Measurements from ENCODE around the gene PRR13. TPM values are rescaled to one million over a fixed set of nuclear protein-coding genes. Genes with fewer than 3 reads are reported as not detected.

Gene PRR13
- total RNA-seq, 1 donor from 2014 or later, result 190 TPM

DNA sequence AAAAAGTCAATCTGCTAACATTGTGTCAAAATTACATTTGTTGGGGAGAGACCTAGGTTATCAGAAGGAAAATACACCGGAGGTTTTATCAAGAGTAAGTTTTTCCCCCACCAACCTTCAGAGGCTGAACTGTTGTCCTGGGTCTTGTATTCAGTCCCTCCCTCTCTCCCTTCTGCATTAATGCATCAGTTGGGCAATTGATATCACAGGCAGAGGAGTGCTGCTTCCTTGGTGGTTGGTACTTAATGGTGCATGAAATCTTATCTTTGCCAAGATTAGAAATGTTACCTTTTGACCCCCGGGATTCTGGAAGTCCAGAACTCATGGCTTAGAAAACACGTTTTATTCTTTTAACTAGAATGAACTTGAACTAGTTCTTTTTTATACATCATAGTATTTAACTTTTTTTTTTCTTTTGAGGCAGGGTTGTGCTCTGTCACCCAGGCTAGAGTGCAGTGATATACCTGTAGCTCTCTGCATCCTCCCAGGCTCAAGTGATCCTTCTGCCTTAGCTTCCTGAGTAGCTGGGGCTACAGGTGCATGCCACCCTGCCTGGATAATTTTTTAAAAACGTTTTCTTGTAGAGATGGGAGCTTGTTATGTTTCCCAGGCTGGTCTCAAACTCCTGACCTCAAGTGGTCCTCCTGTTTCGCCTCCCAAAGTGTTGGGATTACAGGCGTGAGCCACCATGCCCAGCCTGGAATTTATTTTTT lies 15.3 kb downstream of the PRR13 start:
- H3K27ac ChIP-seq (ENCODE audit: low read depth, low read length), result no peak overlapping the region
- no peak overlapping the region for H3K4me3 Mint-ChIP-seq (ENCODE audit: unreplicated experiment)
- no peak overlapping the region for H3K4me3 ChIP-seq (ENCODE audit: insufficient read depth, low read depth, low read length)
- no peaks in the 10 kb centered on the region for H3K9me3 ChIP-seq (ENCODE audit: insufficient read depth, low read depth, low read length)
- no peak overlapping the region for H3K27ac Mint-ChIP-seq (ENCODE audit: unreplicated experiment)
- H3K4me1 Mint-ChIP-seq (ENCODE audit: low read depth, unreplicated experiment), result peaks cover 24% of the 10 kb centered on the region
- peaks cover 10% of the 10 kb centered on the region for H3K4me1 ChIP-seq (ENCODE audit: insufficient read depth, low read length)
- no peaks in the 10 kb centered on the region for H3K9me3 Mint-ChIP-seq (ENCODE audit: unreplicated experiment)
- H3K4me2 ChIP-seq (ENCODE audit: low read length), result no peak overlapping the region
- H3K36me3 ChIP-seq (ENCODE audit: insufficient read depth, low read length), result peaks cover 78% of the 10 kb centered on the region
- no peak for FAIRE-seq
- H3K9ac ChIP-seq (ENCODE audit: low read length), result no peak overlapping the region
- DNase-seq (ENCODE audit: low read depth), result no peak
- H3K27me3 Mint-ChIP-seq (ENCODE audit: low read depth, unreplicated experiment), result no peaks in the 10 kb centered on the region
- peaks cover 25% of the 10 kb centered on the region for H3K36me3 Mint-ChIP-seq (ENCODE audit: low read depth, unreplicated experiment)
- H4K20me1 ChIP-seq (ENCODE audit: insufficient read depth, low read length), result peaks cover 92% of the 10 kb centered on the region
- no peak for TF ChIP-seq EZH2 (IDR thresholded peaks at IDR 0.05; ENCODE audit: insufficient read depth, low read length)
- TF ChIP-seq, protein P1, sequence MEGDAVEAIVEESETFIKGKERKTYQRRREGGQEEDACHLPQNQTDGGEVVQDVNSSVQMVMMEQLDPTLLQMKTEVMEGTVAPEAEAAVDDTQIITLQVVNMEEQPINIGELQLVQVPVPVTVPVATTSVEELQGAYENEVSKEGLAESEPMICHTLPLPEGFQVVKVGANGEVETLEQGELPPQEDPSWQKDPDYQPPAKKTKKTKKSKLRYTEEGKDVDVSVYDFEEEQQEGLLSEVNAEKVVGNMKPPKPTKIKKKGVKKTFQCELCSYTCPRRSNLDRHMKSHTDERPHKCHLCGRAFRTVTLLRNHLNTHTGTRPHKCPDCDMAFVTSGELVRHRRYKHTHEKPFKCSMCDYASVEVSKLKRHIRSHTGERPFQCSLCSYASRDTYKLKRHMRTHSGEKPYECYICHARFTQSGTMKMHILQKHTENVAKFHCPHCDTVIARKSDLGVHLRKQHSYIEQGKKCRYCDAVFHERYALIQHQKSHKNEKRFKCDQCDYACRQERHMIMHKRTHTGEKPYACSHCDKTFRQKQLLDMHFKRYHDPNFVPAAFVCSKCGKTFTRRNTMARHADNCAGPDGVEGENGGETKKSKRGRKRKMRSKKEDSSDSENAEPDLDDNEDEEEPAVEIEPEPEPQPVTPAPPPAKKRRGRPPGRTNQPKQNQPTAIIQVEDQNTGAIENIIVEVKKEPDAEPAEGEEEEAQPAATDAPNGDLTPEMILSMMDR (IDR thresholded peaks at IDR 0.05; ENCODE audit: insufficient read depth, low read depth, low read length), result no peak
- H3K79me2 ChIP-seq (ENCODE audit: insufficient read depth, low read length), result peaks cover 97% of the 10 kb centered on the region
- H2AFZ ChIP-seq (ENCODE audit: low read depth, low read length), result no peak overlapping the region
- H3K27me3 ChIP-seq (ENCODE audit: insufficient read depth, low read length), result no peaks in the 10 kb centered on the region

DNA sequence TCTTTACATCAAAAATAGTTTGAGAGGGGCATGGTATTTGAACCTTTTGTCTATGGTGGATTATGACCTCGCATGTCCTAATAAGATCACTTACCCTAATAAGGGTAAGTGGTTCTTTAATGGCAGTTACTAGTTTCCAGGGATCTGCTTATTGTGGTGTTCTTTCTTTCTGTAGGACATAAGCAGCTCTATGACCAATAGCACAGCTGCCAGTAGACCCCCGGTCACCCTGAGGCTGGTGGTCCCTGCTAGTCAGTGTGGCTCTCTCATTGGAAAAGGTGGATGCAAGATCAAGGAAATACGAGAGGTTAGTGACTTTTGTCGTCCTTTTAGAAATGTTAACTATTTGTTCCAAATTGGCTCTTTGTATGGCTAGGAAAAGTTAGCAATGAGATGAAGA lies 17.6 kb downstream of the PRR13 start:
- Histone ChIP-seq H3K36me3 (ENCODE audit: insufficient read depth, low read length) (peaks cover 95% of the 10 kb centered on the region), H3K4me1 (ENCODE audit: insufficient read depth, low read length) (peaks cover 7% of the 10 kb centered on the region), H3K27me3 (ENCODE audit: insufficient read depth, low read length) (no peaks in the 10 kb centered on the region), H4K20me1 (ENCODE audit: insufficient read depth, low read length) (peaks cover 100% of the 10 kb centered on the region), H3K79me2 (ENCODE audit: insufficient read depth, low read length) (peaks cover 100% of the 10 kb centered on the region), H3K27ac (ENCODE audit: low read depth, low read length) (no peak overlapping the region), H3K9me3 (ENCODE audit: insufficient read depth, low read depth, low read length) (no peaks in the 10 kb centered on the region), H2AFZ (ENCODE audit: low read depth, low read length) (no peak overlapping the region), H3K4me2 (ENCODE audit: low read length) (no peak overlapping the region), H3K9ac (ENCODE audit: low read length) (no peak overlapping the region), H3K4me3 (ENCODE audit: insufficient read depth, low read depth, low read length) (no peak overlapping the region)
- Mint-ChIP-seq H3K36me3 (ENCODE audit: low read depth, unreplicated experiment) (peaks cover 33% of the 10 kb centered on the region), H3K4me1 (ENCODE audit: low read depth, unreplicated experiment) (peaks cover 37% of the 10 kb centered on the region), H3K27ac (ENCODE audit: unreplicated experiment) (no peak overlapping the region), H3K4me3 (ENCODE audit: unreplicated experiment) (peak overlapping the region; percentile 16), H3K9me3 (ENCODE audit: unreplicated experiment) (no peaks in the 10 kb centered on the region), H3K27me3 (ENCODE audit: low read depth, unreplicated experiment) (no peaks in the 10 kb centered on the region)
- FAIRE-seq, result no peak
- no peak for DNase-seq (ENCODE audit: low read depth)
- TF ChIP-seq, protein P1 (IDR thresholded peaks at IDR 0.05; ENCODE audit: insufficient read depth, low read depth, low read length), result no peak
- TF ChIP-seq EZH2 (IDR thresholded peaks at IDR 0.05; ENCODE audit: insufficient read depth, low read length), result no peak

DNA sequence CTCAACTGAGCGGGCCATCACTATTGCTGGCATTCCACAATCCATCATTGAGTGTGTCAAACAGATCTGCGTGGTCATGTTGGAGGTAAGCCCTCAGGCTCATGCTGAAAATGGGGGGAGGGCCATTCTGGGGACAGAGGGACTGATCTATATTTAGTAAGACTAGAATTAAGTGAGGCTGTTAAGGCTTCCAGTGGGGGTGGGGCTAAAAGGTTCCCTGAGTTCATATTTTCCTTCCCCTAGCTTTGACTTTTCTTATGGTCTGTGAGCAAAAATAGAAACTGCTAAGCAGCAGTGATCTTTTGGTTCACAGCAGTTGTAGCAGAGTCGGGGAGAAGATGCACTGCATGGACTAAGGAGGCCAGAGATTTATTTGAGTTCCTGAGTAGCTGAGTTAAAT lies 19.5 kb downstream of the PRR13 start:
- peak overlapping the region; percentile 30 for H3K4me3 Mint-ChIP-seq (ENCODE audit: unreplicated experiment)
- Histone ChIP-seq H2AFZ (ENCODE audit: low read depth, low read length) (no peak overlapping the region), H3K4me1 (ENCODE audit: insufficient read depth, low read length) (no peaks in the 10 kb centered on the region), H3K4me3 (ENCODE audit: insufficient read depth, low read depth, low read length) (no peak overlapping the region), H3K4me2 (ENCODE audit: low read length) (no peak overlapping the region), H3K27me3 (ENCODE audit: insufficient read depth, low read length) (no peaks in the 10 kb centered on the region), H3K9me3 (ENCODE audit: insufficient read depth, low read depth, low read length) (no peaks in the 10 kb centered on the region), H3K79me2 (ENCODE audit: insufficient read depth, low read length) (peaks cover 100% of the 10 kb centered on the region), H3K36me3 (ENCODE audit: insufficient read depth, low read length) (peaks cover 91% of the 10 kb centered on the region), H3K27ac (ENCODE audit: low read depth, low read length) (no peak overlapping the region), H4K20me1 (ENCODE audit: insufficient read depth, low read length) (peaks cover 100% of the 10 kb centered on the region), H3K9ac (ENCODE audit: low read length) (peak overlapping the region; percentile 5)
- H3K4me1 Mint-ChIP-seq (ENCODE audit: low read depth, unreplicated experiment), result peaks cover 42% of the 10 kb centered on the region
- FAIRE-seq (no peak), DNase-seq (ENCODE audit: low read depth) (no peak)
- TF ChIP-seq, protein P1 (IDR thresholded peaks at IDR 0.05; ENCODE audit: insufficient read depth, low read depth, low read length), result no peak
- TF ChIP-seq EZH2 (IDR thresholded peaks at IDR 0.05; ENCODE audit: insufficient read depth, low read length), result no peak
- peaks cover 33% of the 10 kb centered on the region for H3K36me3 Mint-ChIP-seq (ENCODE audit: low read depth, unreplicated experiment)
- H3K9me3 Mint-ChIP-seq (ENCODE audit: unreplicated experiment), result no peaks in the 10 kb centered on the region
- peak overlapping the region; percentile 55 for H3K27ac Mint-ChIP-seq (ENCODE audit: unreplicated experiment)
- no peaks in the 10 kb centered on the region for H3K27me3 Mint-ChIP-seq (ENCODE audit: low read depth, unreplicated experiment)

Data from astrocyte (in vitro differentiated cells and primary cell).